Activated naive CD4-positive, alpha-beta T cell treated with anti-CD3 and anti-CD28 coated beads, Interleukin-2, amount 50 U/mL, for 16 hours (primary cell): ENCODE data around the gene EIF2AK3.
"Not testable (repeated sequence)": the region's sequence is repeated elsewhere in the genome, so short reads cannot be mapped to it uniquely, and the experiment has no call there.

Experiments
- DNase-seq: peaks from one replicate; pipeline ENCODE4 v3.0.0-alpha.2; 2020

Gene EIF2AK3

DNA sequence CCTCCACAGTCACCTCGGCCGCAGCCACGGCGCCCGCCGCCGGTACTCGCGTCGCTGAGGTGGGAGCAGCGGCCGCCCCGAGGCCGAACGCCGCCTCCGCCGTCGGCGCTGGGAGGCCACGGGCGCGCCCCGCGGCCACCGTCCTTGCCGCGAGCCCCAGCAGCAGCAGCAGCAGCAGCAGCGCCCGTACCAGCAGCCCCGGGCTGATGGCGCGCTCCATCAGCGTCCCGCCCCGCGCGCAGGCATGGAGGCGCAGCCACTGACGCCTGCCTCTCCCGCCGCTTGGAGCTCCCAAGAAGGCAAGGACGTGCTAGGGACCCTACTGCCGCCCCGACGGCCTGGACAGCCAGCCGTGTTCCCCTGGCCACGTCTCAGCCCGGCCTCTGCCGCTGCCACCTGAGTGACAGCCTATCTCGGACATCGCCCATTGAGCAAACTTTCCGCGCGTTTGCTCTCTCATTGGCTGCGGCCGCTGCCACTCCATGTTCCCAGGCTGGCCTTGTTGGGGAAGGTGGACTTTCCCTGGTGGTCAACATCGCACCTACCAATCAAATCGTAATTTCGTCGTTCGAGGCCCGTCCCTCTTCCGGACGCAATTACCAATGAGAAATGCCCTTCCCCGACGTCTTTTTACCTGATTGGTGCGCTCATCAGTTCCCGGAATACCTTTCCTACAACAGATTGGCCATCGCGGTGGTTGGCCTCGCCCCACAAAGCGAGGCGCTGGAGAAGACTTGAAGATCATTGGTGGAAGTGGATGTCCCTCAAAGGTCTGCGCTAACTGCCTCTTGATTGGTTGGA, at the start of gene EIF2AK3:
Gene EIF2AK3, minus strand, starts transcription at position 410 of the 801 bp plus-strand sequence. Its CDS starts 190 bp downstream, at position 220.
- peak; percentile 93 for DNase-seq

DNA sequence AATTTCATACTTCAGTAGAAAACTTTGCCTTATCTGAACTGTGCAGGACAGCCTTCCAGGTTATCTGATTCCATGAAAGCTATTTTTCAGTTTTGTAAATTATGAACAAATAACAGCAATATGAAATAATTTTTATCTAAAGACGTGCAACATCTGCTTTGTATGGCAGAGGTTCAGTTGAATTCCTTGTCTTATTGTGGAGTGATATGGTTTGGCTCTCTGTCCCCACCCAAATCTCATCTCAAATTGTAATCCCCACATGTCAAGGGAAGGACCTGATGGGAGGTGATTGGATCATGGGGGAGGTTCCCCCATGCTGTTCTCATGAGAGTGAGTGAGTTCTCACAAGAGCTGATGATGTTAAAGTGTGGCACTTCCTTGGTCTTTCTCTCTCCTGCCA, 46.1 kb upstream of the EIF2AK3 start:
- no peak for DNase-seq

DNA sequence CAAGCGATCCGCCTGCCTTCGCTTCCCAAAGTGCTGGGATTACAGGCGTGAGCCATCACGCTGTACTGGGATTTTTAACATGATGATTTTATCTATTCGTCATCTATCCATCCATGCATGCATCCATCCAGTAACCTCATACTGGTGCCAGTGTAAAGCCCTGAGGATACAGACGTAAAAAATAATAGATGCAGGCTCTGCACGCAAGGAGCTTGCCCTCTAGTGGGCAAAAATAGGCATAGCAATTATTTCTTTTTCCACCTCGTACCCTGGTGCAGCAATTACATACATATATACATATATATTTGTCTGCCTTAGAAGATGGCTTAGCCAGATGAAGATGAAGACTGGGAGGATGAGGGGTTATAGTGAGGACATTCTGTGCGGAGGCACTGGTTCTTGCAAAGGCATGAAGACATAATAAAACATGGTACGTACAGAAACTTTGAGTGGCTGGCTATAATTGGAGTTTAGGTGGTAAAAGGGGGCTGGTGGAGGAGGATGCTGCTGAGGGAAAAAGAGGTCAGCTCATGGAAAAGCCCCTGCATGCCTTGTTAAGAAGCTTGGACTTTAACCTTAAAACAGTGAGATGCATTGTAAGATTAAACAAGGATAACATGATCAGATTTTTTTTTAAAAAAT, 44.6 kb upstream of the EIF2AK3 start:
- no peak for DNase-seq

DNA sequence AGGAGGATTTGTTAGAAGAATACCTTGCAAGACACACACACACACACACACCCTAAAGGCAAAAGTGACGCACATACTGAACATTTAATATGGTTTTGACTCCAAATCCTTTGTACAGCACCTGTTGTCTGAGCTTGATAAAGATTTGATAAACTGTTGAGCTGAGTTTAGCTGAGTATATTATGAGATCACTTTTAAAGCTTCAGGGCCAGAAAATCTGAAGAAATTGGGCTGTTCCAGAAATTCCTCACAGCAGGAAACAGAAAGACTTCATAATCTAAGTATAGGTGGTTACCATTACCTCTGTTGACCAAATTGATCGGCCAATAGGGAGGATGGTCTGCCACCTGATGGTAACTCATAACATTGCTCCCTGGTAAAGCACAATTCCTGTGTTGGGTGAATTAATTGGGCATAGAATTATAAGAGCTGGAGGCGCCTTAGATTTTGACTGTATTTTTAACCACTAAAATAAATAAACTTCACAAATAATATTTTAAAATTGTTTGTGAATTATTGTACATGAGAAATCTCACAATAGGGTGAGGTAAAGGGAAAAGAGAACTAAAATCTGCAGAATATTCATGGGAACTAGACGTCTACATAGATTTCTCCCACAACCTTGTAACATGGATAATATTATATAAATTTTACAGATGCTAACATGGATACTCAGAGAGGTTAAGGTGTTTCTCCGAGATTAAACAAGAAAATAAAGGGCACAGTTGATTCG, 42.4 kb upstream of the EIF2AK3 start:
- no peak for DNase-seq

DNA sequence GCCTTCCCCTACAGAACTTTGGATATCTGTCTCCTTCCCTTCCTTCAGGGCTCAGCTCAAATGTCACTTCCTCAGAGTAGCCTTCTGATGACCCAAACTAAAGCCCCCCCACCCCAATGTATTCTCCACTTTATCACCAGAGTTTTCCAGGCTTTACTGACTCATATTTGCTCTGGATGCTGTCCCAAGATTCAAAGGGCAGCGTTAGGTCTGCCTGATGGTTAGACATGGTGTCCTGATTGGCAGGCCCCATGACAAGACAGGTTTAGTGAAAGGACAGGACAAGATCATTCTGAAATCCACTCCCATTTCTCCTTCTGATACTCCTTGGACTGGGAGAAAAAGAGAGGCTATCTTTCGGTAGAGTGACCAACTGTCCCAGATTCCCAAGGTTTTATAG, 41.6 kb upstream of the EIF2AK3 start:
- no peak for DNase-seq

DNA sequence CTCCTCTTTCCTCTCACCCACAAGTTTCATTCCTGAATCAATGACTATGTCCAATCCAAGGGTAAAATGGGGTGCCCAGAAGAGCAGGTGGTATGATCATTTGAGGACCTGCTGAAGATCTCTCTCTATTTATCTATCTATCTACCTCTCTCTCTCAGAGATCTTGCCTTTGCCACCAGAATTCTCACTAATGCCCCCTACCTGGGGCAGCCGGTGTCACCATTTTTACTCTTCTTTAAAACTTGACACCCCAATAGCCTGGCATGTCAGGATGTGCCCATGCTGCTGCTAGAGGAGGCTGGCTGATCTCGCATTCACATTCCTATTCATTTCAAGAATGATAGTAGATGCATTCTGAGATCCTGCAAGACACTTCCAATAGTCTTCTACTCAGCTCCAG, 40.0 kb upstream of the EIF2AK3 start:
- no peak for DNase-seq

DNA sequence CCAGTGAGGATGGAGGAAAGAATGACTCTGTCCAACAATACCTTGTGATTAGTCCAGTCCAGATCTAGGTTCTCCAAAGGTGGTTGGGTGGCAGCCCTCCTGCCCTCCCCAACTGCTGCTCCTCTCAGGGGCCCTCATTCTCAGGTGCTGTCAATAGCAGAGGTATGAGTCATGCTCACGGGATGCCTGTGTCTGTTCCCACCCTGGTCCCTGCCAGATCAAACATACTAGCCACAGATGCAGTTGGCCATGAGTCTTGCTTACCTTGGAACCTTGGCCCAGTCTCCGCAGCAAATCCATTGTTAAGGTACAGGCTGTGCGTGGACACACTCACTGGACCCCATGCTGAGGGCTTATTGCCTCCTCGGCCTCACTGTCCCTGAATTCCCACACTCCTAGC, 39.3 kb upstream of the EIF2AK3 start:
- DNase-seq = no peak

DNA sequence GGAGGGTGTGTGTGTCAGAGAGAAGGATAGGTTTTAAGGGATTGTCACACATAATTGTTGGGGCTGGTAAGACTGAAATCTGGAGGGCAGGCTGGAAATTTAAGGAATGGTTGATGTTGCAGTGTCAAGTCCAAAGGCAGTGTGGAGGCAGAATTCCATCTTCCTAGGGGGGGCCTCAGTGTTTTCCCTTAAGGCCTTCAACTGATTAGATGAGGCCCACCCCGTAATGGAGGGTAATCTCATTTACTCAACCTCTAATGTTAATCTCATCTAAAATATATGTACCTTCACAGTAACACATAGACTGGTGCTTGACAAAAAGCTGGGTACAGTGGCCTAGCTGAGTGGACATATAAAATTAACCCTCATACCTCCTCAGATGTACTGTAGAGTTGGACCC, 33.4 kb upstream of the EIF2AK3 start:
- DNase-seq = no peak

DNA sequence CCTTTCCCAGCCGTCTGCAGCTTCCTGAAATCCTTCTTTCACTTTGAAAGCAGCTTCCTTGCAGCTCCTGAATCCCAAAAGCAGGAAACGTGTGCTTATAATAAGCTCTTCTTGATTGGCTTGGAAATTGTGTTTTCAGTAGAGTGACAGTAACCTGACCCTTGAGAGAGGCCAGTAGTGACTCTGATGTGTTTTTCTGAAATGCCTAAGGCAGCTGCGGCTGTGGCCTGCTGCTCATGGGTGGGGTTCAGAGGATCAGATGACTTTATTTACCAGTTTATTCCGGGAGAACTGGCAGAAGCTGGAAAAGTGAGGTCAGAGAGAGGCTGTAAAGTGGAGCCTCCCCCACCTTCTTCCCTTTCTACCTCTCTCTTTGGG, 32.3 kb upstream of the EIF2AK3 start:
- DNase-seq = no peak

DNA sequence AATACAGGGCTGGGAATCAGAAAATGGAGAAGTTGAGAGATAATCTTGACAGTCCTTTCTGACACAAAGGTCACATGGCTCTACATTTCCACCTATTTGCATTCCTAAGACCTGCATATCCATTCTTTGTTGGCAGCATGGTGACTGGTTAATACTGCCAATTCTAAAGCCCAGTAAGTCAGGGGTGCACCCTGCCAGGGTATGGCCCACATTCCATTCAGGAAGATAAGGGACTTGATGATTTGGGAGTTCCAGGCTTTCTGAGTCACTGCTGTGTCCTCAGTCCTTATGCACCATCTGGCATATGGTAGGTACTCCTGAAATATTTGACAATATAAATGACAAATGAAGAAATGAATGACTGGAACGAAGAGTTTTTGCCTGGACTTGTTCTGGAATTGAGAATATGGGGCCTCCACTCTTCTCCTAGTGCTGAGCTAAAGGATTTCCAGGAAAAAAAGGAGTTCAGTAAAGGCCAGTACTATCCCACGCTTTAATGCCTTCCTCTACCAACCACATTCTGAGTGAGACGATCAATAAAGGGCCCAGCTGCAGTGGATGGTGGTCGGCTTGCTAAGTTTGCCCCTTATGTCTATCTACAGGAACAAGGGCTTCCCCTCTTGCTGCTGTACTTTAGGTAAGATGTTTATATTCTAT, 31.7 kb upstream of the EIF2AK3 start:
- no peak for DNase-seq

DNA sequence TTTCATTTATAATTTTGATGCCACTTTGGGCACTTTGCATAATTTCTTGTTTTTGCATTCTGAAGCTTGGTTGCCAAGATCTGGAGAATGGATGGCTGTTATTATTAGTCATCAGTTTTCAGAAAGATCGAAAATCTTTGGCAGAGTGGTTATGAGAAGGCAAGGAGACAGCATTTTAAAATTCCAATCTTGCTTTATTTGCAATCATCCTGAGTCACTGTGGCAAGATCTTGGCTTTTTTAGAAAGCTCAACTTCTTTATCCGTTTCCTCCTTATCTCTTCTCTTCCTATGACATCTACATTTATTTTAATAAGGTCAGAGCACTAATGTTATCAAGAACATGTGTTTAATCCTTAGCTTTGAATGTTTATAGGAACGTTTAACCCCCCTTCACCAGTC, 31.1 kb upstream of the EIF2AK3 start:
- no peak for DNase-seq

DNA sequence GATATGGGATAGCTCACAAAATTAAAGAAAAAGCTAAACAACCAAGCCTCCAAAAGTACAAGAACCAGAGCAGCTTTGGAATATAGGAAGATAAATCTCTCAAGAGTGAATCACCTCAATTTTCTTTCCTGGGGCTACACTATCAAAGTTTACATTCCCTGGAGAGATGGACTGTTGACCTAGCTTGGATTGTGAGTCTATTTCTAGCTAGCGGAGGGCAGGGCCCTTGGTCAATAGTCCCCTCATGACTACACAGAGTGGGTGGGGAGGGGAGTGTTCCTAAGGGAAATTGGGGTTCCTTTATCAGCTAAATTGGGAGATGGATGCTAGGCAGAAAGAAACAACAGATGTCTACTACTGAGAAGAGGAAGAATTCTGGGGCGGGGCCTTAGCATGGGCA, 29.9 kb upstream of the EIF2AK3 start:
- DNase-seq = no peak

DNA sequence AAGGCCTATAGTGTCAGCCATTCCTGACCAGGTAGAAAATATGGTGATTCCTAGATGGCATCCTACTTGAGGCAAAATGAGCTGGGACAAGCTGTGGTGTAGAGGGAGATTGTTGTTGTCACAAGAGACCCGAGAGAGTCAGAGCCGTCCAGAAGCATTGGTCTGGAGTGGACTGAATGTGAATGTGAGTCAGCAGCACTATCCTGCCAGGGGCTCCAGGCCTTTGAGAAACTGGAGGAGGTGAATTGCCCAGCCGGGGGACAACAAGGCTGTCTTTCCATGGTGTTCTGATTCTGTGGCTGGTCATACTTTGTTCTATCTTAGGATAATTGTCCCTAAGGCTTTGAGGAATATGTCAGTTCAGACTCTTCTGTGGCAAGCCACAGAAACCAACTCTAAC, 29.4 kb upstream of the EIF2AK3 start:
- DNase-seq = no peak

DNA sequence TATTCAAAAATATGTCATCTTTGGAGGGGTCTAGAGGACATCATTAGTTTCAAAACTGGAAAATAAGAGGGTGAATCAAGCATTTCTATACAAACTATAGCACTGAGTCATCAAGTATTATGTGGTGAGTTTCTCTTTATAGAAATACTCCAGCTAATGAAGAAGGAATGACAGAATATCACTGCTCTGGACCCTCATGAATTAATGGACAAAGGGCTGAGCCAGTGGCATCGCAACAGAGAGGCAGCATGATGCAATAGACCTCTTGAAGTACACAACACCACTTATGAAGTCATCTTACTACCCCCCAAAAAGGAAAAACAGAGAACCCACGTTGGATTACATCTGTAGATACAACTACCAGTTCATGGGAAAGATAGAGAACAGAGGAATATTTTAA, 27.4 kb upstream of the EIF2AK3 start:
- DNase-seq = no peak

DNA sequence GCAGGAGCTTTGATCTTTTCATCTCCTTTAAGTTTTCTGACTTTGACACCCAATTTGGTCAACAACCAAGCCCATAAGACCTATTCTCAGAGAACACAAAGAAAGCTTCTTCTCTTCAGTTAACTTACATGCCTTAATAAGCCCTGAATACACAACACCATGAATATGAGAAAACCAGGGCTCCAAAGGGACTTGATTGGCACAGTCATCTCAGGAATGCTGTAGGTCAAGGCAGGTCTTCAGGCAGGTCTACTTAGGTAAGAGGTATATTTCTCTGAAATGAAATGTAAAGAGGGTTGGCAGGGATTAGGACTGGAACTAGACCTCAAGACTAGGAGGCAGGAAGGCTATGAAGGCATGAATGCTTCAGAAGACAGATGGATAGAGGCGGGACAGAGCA, 24.4 kb upstream of the EIF2AK3 start:
- no peak for DNase-seq

DNA sequence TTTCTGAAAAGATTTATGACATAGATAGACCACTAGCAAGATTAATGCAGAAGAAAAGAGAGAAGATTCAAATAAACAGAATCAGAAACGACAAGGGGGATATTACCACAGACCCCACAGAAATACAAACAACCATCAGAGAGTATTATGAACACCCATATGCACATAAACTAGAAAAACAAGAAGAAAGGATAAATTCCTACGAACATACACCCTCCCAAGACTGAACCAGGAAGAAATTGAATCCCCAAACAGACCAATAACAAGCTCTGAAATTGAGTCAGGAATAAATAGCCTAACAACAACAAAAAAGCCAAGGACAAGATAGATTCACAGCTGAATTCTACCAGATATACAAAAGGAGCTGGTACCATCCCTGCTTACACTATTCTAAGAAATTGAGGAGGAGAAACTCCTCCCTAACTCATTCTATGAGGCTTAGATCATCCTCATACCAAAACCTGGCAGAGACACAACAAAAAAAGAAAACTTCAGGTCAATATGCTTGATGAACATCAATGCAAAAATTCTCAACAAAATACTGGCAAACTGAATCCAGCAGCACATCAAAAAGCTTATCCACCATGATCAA, 18.1 kb upstream of the EIF2AK3 start:
- not testable (repeated sequence) for DNase-seq

DNA sequence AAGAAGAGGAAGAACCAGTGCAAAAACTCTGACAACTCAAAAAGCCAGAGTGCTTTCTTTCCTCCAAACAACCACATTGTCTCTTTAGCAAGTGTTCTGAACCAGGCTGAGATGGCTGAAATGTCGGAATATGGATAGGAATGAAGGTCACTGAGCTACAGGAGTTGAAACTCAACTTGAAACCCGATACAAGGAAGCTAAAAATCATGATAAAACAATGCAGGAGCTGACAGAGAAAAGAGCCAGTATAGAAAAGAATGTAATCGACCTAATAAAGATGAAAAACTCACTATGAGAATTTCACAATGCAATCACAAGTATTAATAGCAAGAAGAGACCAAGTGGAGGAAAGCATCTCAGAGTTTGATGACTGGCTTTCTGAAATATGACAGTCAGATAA, 15.0 kb upstream of the EIF2AK3 start:
- DNase-seq = no peak

DNA sequence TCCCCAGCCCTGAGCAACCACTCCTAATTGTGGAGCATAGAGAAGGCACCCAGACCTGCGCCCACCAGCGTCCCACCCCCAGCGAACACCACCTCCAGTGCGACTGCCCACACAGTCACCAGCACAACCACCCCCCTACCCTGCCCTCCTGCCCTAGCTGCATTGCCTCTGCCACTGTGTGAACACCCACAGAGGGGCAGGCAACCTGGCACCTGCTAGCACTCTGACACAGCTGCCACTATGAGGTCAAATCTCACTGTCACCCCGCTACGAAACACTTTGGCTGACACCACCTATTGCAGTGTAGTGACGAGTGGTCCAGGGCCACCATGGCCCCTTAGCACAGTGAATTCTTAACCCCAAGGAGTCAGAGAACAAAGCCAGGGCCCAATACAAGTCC, 14.1 kb upstream of the EIF2AK3 start:
- no peak for DNase-seq

DNA sequence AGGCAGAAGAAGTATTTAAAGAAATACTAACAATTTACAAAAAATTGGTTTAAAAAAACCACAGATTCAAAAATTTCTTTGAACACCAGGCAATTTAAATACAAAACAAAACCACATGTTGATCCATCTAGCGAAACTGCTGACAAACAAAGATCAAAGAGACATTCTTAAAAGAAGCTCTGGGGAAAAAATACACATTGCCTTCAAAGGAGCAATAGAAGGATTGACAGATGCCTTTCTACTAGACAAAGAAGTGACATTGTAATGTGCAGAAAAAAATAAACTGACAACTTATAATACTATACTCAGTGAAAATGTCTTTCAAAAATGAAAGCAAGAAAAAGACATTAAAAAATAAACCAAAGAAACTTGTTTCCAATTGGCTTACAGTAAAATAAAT, 12.6 kb upstream of the EIF2AK3 start:
- DNase-seq = no peak

DNA sequence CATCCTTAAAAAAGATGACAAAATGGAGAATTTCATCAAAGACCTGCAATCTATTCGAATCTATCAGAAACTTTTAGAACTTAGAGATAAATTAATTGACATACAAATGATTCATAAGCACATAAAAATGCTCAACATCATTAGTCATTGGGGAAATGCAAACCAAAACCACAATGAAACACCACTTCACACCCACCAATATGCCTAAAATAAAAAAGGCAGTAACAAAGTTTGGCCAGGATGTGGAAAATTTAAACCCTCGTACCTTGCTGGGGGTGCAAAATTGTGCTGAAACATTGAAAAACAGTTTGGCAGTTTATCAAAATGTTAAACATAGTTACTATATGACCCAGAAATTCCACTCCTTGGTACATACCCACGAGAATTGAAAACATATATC, 11.5 kb upstream of the EIF2AK3 start:
- DNase-seq = no peak

DNA sequence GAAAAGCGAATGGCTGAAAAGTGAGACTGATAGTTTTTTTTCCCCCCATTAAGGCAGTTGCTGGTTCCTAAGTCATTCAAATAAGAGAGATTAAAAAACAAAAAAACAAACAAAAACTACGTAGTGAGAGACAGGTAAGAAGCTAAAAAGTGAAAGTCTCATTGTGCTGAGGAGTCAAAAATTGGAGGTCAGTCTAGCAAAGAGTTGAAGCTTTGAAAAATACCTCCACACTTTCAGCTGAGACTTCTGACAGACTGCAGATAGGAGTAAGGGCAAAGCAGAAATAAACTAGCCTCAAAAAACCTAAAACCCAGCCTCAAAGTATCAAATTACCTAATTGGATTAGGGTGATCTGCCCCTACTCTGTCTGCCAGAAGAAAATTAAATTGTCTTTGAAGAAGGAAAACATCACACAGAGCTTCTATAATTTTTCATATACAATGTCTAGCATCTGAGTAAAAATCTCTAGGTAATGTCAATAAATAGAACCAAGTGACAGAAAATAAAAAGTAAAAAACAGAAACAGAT, 10.9 kb upstream of the EIF2AK3 start:
- no peak for DNase-seq

DNA sequence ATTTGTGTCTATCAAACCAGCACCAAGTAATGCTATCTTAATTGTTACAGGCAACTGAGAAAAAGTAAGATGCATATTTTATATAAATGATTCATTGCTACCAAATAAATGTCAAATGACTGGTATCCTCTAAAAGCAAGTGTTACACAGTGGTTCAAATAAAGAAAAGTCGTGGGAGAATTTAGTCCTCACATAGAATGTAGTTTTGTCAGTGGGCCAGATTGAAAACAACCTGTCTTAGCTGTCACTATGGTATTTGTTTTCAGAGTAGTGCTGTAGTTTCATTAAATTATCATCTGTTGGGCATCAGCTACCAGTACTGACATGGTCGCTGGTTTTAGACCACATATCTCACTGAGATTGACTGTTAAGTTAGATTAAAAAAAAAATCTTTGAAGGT, 10.2 kb upstream of the EIF2AK3 start:
- no peak for DNase-seq

DNA sequence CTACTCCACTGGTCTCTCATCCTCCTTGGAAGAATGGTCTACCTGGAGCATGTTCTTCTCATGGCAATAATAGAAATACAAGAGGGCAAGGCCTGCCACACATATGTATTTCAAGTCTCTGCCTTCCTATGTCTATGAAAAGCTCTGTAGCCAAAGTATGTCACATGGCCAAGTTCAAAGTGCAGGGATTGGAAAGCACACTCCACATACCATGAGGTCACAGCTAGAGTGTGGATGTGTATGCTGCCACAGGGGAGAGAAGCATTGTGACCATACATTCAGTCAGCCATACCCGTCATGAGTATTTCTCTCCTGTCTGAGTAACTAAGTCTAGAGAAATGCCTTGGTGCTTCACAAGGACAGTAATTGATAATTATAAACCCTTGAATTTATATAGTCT, 8.8 kb upstream of the EIF2AK3 start:
- no peak for DNase-seq
